Smooth muscle cell (in vitro differentiated cells): ENCODE data around the gene C19orf47. TPM values are rescaled to one million over a fixed set of nuclear protein-coding genes. Genes with fewer than 3 reads are reported as not detected.

Experiments used
- DNase-seq: peaks from one replicate; lab custom pipeline; 2025; ENCODE audit not compliant: unreplicated experiment; lab: John Stamatoyannopoulos, UW
- H2AFZ ChIP-seq: fragments of 200-600 bp; sonication (generic); 2 replicates; pipeline ENCODE4 v1.6.0; 2016; ENCODE audit warnings: antibody characterized with exemption, low read depth, mild to moderate bottlenecking
- H3F3A ChIP-seq: fragments of 200-600 bp; sonication (generic); 2 replicates; pipeline ENCODE4 v1.6.0; 2017; ENCODE audit warnings: antibody characterized with exemption, low read depth
- H3K27ac ChIP-seq: fragments of 200-600 bp; sonication (generic); 2 replicates; pipeline ENCODE4 v1.5.1; 2016; ENCODE audit warnings: low read depth, mild to moderate bottlenecking
- H3K27me3 ChIP-seq: fragments of 200-600 bp; sonication (generic); 2 replicates; pipeline ENCODE4 v1.6.1; 2016; ENCODE audit warnings: low read depth, mild to moderate bottlenecking
- H3K36me3 ChIP-seq: fragments of 200-600 bp; sonication (generic); 2 replicates; pipeline ENCODE4 v1.5.1; 2016; ENCODE audit warnings: low read depth
- H3K4me1 ChIP-seq: fragments of 200-600 bp; sonication (generic); 2 replicates; pipeline ENCODE4 v1.5.1; 2016; ENCODE audit warnings: low read depth
- H3K4me2 ChIP-seq: fragments of 200-600 bp; sonication (generic); 2 replicates; pipeline ENCODE4 v1.6.0; 2016; ENCODE audit warnings: mild to moderate bottlenecking
- H3K4me3 ChIP-seq: fragments of 200-600 bp; sonication (generic); 2 replicates; pipeline ENCODE4 v1.5.1; 2016; ENCODE audit warnings: mild to moderate bottlenecking
- H3K79me2 ChIP-seq: fragments of 200-600 bp; sonication (generic); 2 replicates; pipeline ENCODE4 v1.6.0; 2016; ENCODE audit warnings: low read depth, mild to moderate bottlenecking
- H3K9ac ChIP-seq: fragments of 200-600 bp; sonication (generic); 2 replicates; pipeline ENCODE4 v1.6.0; 2016; ENCODE audit warnings: low read depth
- H3K9me3 ChIP-seq: fragments of 200-600 bp; sonication (generic); replicated peaks from 2 replicates; pipeline ENCODE4 v1.5.1; 2016; ENCODE audit warnings: low read depth
- H4K20me1 ChIP-seq: fragments of 200-600 bp; sonication (generic); 2 replicates; pipeline ENCODE4 v1.6.0; 2016; ENCODE audit warnings: low read depth
- WGBS: methylation state at CpG from one replicate; pipeline ENCODE4 v1.1.7; 2016; ENCODE audit warnings: low lambda C conversion rate; 5-methylcytosine and 5-hydroxymethylcytosine counted together
- polyA plus RNA-seq: library from polyadenylated mRNA; unstranded; fragments of >200 nt; fragmentation: Nextera tagmentation; extraction: Ambion mirVana; gene quantifications from 2 replicates; pipeline ENCODE4 v1.2.1, GENCODE V29; 2016
- total RNA-seq: library from RNA; depleted of rRNA; stranded (reverse); fragments of >200 nt; gene quantifications from 2 replicates; pipeline ENCODE4 v1.2.3, GENCODE V29; 2014
- TF ChIP-seq, protein P1 (sequence below): fragments of 200-600 bp; sonication (generic); IDR thresholded peaks from 2 replicates; pipeline ENCODE4 v1.5.1; 2017; ENCODE audit warnings: borderline replicate concordance, mild to moderate bottlenecking, antibody characterized with exemption; ENCODE audit not compliant: insufficient read depth, poor library complexity, severe bottlenecking

C19orf47 gene, protein sequence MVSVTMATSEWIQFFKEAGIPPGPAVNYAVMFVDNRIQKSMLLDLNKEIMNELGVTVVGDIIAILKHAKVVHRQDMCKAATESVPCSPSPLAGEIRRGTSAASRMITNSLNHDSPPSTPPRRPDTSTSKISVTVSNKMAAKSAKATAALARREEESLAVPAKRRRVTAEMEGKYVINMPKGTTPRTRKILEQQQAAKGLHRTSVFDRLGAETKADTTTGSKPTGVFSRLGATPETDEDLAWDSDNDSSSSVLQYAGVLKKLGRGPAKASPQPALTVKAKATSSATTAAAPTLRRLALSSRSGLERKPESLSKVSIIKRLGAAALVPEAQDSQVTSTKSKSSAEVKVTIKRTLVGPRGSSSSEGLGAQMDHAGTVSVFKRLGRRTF
- total RNA-seq (6.3 and 7.6 TPM in 2 replicates), polyA plus RNA-seq (7.8 and 9.3 TPM in 2 replicates)

- H3K9ac ChIP-seq, result peak within 1 kb of the TSS; percentile 80
- H3K4me1 ChIP-seq, result peaks cover 9% of the 10 kb centered on the region
- peak within 1 kb of the TSS; percentile 88 for H2AFZ ChIP-seq
- no peaks in the 10 kb centered on the region for H3K27me3 ChIP-seq
- TF ChIP-seq, protein P1, sequence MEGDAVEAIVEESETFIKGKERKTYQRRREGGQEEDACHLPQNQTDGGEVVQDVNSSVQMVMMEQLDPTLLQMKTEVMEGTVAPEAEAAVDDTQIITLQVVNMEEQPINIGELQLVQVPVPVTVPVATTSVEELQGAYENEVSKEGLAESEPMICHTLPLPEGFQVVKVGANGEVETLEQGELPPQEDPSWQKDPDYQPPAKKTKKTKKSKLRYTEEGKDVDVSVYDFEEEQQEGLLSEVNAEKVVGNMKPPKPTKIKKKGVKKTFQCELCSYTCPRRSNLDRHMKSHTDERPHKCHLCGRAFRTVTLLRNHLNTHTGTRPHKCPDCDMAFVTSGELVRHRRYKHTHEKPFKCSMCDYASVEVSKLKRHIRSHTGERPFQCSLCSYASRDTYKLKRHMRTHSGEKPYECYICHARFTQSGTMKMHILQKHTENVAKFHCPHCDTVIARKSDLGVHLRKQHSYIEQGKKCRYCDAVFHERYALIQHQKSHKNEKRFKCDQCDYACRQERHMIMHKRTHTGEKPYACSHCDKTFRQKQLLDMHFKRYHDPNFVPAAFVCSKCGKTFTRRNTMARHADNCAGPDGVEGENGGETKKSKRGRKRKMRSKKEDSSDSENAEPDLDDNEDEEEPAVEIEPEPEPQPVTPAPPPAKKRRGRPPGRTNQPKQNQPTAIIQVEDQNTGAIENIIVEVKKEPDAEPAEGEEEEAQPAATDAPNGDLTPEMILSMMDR, result no peak
- peaks cover 67% of the 10 kb centered on the region for H3K79me2 ChIP-seq
- peaks cover 3% of the 10 kb centered on the region for H4K20me1 ChIP-seq
- H3K36me3 ChIP-seq, result no peaks in the 10 kb centered on the region
- peak within 1 kb of the TSS; percentile 93 for H3K4me2 ChIP-seq
- under 1% methylated on average over 71 of the region's 77 CpGs for WGBS
- H3F3A ChIP-seq, result no peaks in the 10 kb centered on the region
- H3K27ac ChIP-seq, result peak within 1 kb of the TSS; percentile 37
- peak within 1 kb of the TSS; percentile 88 for H3K4me3 ChIP-seq
- H3K9me3 ChIP-seq, result no peaks in the 10 kb centered on the region
- DNase-seq, result peak; percentile 95
Observed at GRCh38 chr19:40348125-40348913, at the start of gene C19orf47, which contains the start of gene PLD3. C19orf47 (minus strand) TSS chr19:40348397; CDS start chr19:40341857, 6,540 bp downstream. PLD3 (plus strand) TSS chr19:40348695; CDS start chr19:40366484, 17,789 bp downstream.

DNA sequence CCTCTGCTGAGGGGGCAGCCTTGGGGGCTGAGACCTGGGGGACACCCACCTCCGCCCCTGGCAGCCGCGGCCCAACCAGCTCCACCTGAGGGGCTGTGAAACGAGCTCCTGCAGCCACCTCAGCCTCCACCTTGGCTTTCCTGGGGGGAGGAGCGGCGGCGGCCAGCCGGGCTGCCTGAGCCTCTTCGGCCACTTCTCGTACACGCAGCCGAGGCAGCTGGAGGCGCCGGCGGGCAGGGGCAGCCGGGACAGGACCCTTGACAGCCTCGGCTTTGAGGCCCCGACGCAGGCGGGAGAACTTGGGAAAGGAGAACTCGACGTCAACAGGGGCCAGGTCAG lies 49.3 kb upstream of the C19orf47 start:
- no peak overlapping the region for H3K4me3 ChIP-seq
- H2AFZ ChIP-seq, result no peak overlapping the region
- TF ChIP-seq, protein P1, result no peak
- no peak for DNase-seq
- WGBS, result 96% methylated on average over 20 of the region's 22 CpGs
- H3F3A ChIP-seq, result no peaks in the 10 kb centered on the region
- no peak overlapping the region for H3K4me2 ChIP-seq
- no peaks in the 10 kb centered on the region for H3K36me3 ChIP-seq
- H3K9ac ChIP-seq, result no peak overlapping the region
- H4K20me1 ChIP-seq, result no peaks in the 10 kb centered on the region
- H3K79me2 ChIP-seq, result no peaks in the 10 kb centered on the region
- H3K27me3 ChIP-seq, result no peaks in the 10 kb centered on the region
- no peaks in the 10 kb centered on the region for H3K4me1 ChIP-seq
- H3K27ac ChIP-seq, result no peak overlapping the region
- no peaks in the 10 kb centered on the region for H3K9me3 ChIP-seq

DNA sequence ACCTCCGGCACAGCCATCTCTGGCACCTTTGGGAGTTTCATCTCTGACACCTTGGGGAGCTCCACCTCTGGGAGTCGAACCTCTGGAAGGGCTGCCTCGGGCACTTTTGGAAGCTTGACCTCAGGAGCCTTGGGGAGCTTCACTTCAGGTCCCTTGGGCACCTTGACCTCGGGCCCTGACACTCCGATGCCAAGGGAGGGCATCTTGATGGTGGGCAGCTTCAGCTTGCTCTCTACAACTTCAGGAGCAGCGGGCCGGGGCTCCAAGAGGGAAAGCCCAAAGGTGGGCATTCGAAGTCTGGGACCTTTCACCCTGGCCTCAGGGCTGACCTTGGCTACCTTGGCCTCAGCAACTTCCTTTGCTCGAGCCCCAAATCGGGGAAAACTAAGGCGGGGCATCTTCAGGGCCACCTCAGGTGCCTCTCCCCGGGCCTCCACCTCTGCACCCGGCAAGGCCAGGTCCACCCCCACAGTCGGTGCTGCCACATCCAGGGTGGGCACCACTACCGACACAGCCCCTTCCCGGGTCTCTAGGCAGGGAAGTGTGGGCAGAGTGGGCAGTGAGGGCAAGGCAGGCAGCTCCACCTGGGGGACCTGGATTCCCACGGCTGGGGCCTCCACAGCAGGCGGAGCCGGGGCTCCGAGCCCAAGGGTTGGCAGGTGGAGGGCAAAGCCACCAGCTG lies 48.8 kb upstream of the C19orf47 start:
- Histone ChIP-seq H3K4me3 (no peak overlapping the region), H3K9ac (no peak overlapping the region), H2AFZ (no peak overlapping the region), H3K9me3 (no peaks in the 10 kb centered on the region), H3K79me2 (no peaks in the 10 kb centered on the region), H4K20me1 (no peaks in the 10 kb centered on the region), H3K36me3 (no peaks in the 10 kb centered on the region), H3K4me1 (no peaks in the 10 kb centered on the region), H3K27ac (no peak overlapping the region), H3F3A (no peaks in the 10 kb centered on the region), H3K4me2 (no peak overlapping the region), H3K27me3 (no peaks in the 10 kb centered on the region)
- WGBS, result 96% methylated on average over 16 of the region's 20 CpGs
- TF ChIP-seq, protein P1, result no peak
- no peak for DNase-seq
